OCI-LY1 (cell line): ENCODE results near the gene THAP6.
A peak's percentile ranks its signal among the peaks of the same experiment; 100 is the strongest.
"Not testable (repeated sequence)": the region's sequence is repeated elsewhere in the genome, so short reads cannot be mapped to it uniquely, and the experiment has no call there.

ENCODE experiments used
- H2AFZ ChIP-seq: fragments of 200-600 bp; sonication (generic), shearing (Covaris generic); 2 replicates; pipeline ENCODE4 v1.6.0; 2014; ENCODE audit warnings: antibody characterized with exemption, mild to moderate bottlenecking, low read length
- H3F3A ChIP-seq: fragments of 200-600 bp; sonication (generic), shearing (Covaris generic); 2 replicates; pipeline ENCODE4 v1.6.0; 2014; ENCODE audit warnings: mild to moderate bottlenecking, antibody characterized with exemption, low read length, moderate library complexity; ENCODE audit not compliant: insufficient read depth
- H3K27ac ChIP-seq: fragments of 200-600 bp; sonication (generic); 2 replicates; pipeline ENCODE4 v1.5.1; 2014; ENCODE audit warnings: low read length, mixed run types, mild to moderate bottlenecking, low read depth; ENCODE audit not compliant: poor library complexity, severe bottlenecking
- H3K27me3 ChIP-seq: fragments of 200-600 bp; sonication (generic); 2 replicates; pipeline ENCODE4 v1.6.0; 2014; ENCODE audit warnings: antibody characterized with exemption, mild to moderate bottlenecking, low read length, moderate library complexity; ENCODE audit not compliant: insufficient read depth
- H3K36me3 ChIP-seq: fragments of 200-600 bp; sonication (generic); 2 replicates; pipeline ENCODE4 v1.6.1; 2014; ENCODE audit warnings: mild to moderate bottlenecking, antibody characterized with exemption, low read length, moderate library complexity, mixed read lengths; ENCODE audit not compliant: insufficient read depth
- H3K4me1 ChIP-seq: fragments of 200-600 bp; sonication (generic); 2 replicates; pipeline ENCODE4 v1.5.1; 2014; ENCODE audit warnings: mild to moderate bottlenecking, low read length, moderate library complexity; ENCODE audit not compliant: insufficient read depth, severe bottlenecking
- H3K4me2 ChIP-seq: fragments of 200-600 bp; sonication (generic), shearing (Covaris generic); 2 replicates; pipeline ENCODE4 v1.6.1; 2014; ENCODE audit warnings: low read length
- H3K4me3 ChIP-seq: fragments of 200-600 bp; sonication (generic); 2 replicates; pipeline ENCODE4 v1.5.1; 2014; ENCODE audit warnings: low read length, low read depth, mild to moderate bottlenecking, mixed read lengths; ENCODE audit not compliant: poor library complexity, severe bottlenecking
- H3K79me2 ChIP-seq: fragments of 200-600 bp; shearing (Covaris generic); 2 replicates; pipeline ENCODE4 v1.6.1; 2016; ENCODE audit warnings: mixed run types, low read length, mixed read lengths; ENCODE audit not compliant: insufficient read depth
- H3K9ac ChIP-seq: fragments of 200-600 bp; sonication (generic), shearing (Covaris generic); 2 replicates; pipeline ENCODE4 v1.6.1; 2014; ENCODE audit warnings: mild to moderate bottlenecking, low read length, mixed read lengths
- H3K9me2 ChIP-seq: fragments of 200-600 bp; sonication (generic), shearing (Covaris generic); 2 replicates; pipeline ENCODE4 v1.6.1; 2014; ENCODE audit warnings: low read depth, mild to moderate bottlenecking, low read length, mixed read lengths
- H3K9me3 ChIP-seq: fragments of 200-600 bp; shearing (Covaris generic); 2 replicates; pipeline ENCODE4 v1.6.1; 2014; ENCODE audit warnings: low read length, mixed read lengths
- H4K20me1 ChIP-seq: fragments of 200-600 bp; sonication (generic), shearing (Covaris generic); 2 replicates; pipeline ENCODE4 v1.6.0; 2016; ENCODE audit warnings: mild to moderate bottlenecking, low read length; ENCODE audit not compliant: insufficient read depth
- EZH2 ChIP-seq: fragments of 200-600 bp; sonication (generic), shearing (Covaris generic); IDR thresholded peaks from 2 replicates; pipeline ENCODE4 v1.8.0; 2017; ENCODE audit warnings: borderline replicate concordance, mixed run types, mild to moderate bottlenecking, antibody characterized with exemption, low read length, moderate library complexity, mixed read lengths
- TF ChIP-seq, protein P1 (sequence below): fragments of 200-600 bp; sonication (generic), shearing (Covaris generic); IDR thresholded peaks from 2 replicates; pipeline ENCODE4 v1.5.1; 2017; ENCODE audit warnings: mild to moderate bottlenecking, antibody characterized with exemption, low read length, moderate library complexity, mixed read lengths

THAP6 gene

DNA sequence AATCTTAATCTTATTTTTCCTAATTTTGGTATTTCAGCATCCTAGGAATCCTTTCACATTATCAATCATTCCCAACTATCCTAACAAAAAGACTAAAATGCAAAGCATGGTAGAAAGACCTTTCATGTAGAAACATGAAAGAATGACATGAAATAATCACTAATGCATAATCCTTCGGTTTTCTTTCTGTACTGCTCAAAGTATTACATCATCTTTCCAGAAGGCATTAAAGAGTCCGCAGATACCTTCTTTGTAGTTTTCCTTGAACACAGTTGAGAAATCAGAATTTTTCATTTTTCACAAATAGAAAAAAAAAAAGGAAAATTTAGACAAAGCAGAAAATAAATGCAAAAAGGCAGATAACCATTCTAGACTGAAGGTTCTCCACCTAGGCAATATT, 11.6 kb upstream of the THAP6 start:
- Histone ChIP-seq H3K79me2 (0 out of 2 replicates have a peak, but pooled peaks cover 12% of the 10 kb centered on the region), H3K9ac (no peak overlapping the region), H3F3A (no peaks in the 10 kb centered on the region), H3K27ac (no peak overlapping the region), H3K36me3 (peaks cover 83% of the 10 kb centered on the region), H3K9me2 (no peaks in the 10 kb centered on the region), H4K20me1 (no peaks in the 10 kb centered on the region), H3K4me2 (no peak overlapping the region), H3K4me1 (no peaks in the 10 kb centered on the region), H3K9me3 (peaks cover 9% of the 10 kb centered on the region; the same call in 1 of the 2 replicates), H3K27me3 (no peaks in the 10 kb centered on the region), H3K4me3 (no peak overlapping the region), H2AFZ (no peak overlapping the region)
- no peak for TF ChIP-seq EZH2
- TF ChIP-seq, protein P1, sequence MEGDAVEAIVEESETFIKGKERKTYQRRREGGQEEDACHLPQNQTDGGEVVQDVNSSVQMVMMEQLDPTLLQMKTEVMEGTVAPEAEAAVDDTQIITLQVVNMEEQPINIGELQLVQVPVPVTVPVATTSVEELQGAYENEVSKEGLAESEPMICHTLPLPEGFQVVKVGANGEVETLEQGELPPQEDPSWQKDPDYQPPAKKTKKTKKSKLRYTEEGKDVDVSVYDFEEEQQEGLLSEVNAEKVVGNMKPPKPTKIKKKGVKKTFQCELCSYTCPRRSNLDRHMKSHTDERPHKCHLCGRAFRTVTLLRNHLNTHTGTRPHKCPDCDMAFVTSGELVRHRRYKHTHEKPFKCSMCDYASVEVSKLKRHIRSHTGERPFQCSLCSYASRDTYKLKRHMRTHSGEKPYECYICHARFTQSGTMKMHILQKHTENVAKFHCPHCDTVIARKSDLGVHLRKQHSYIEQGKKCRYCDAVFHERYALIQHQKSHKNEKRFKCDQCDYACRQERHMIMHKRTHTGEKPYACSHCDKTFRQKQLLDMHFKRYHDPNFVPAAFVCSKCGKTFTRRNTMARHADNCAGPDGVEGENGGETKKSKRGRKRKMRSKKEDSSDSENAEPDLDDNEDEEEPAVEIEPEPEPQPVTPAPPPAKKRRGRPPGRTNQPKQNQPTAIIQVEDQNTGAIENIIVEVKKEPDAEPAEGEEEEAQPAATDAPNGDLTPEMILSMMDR, result no peak

DNA sequence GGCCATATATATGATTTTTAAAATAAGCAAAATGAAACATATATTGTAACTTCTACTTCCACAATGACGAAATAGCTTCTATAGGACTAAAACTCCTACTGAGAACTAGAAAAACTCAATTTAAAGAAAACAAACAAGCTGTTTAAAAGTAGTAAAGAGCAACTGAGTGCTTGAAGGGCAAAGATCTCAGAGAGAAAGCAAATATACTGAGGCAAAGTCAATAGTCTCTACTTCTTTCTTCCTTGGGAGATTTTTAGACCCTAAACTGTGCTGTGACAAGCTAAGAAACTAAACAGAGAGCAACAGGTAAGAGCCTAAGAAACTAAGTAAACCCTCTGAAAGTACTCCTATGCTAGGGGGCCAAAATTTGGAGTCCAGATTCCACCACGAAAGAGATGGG, 8.6 kb upstream of the THAP6 start:
- Histone ChIP-seq H4K20me1 (no peaks in the 10 kb centered on the region), H2AFZ (no peak overlapping the region), H3K4me1 (no peaks in the 10 kb centered on the region), H3K27ac (no peak overlapping the region), H3K9me3 (no peaks in the 10 kb centered on the region), H3K79me2 (peaks cover 20% of the 10 kb centered on the region), H3K27me3 (no peaks in the 10 kb centered on the region), H3F3A (no peaks in the 10 kb centered on the region), H3K4me2 (no peak overlapping the region), H3K4me3 (no peak overlapping the region), H3K36me3 (peaks cover 80% of the 10 kb centered on the region), H3K9ac (no peak overlapping the region), H3K9me2 (no peaks in the 10 kb centered on the region)
- TF ChIP-seq EZH2, result no peak
- TF ChIP-seq, protein P1, result no peak

DNA sequence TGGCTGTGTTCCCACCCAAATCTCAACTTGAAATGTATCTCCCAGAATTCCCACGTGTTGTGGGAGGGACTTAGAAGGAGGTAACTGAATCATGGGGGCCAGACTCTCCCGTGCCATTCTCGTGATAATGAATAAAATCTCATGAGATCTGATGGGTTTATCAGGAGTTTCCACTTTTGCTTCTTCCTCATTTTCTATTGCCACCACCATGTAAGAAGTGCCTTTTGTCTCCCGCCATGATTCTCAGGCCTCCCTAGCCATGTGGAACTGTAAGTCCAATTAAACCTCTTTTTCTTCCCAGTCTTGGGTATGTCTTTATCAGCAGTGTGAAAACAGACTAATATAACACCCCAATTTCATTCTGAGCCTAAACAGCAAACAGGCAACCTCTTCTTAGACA, 4.7 kb upstream of the THAP6 start:
- not testable (repeated sequence) for H3F3A ChIP-seq, H3K9me3 ChIP-seq, H3K4me2 ChIP-seq, H3K27me3 ChIP-seq, H3K4me3 ChIP-seq, H2AFZ ChIP-seq, H4K20me1 ChIP-seq, H3K9me2 ChIP-seq, H3K9ac ChIP-seq, H3K27ac ChIP-seq
- peaks cover 29% of the 10 kb centered on the region for H3K4me1 ChIP-seq
- H3K36me3 ChIP-seq, result peaks cover 53% of the 10 kb centered on the region
- H3K79me2 ChIP-seq, result peaks cover 54% of the 10 kb centered on the region

DNA sequence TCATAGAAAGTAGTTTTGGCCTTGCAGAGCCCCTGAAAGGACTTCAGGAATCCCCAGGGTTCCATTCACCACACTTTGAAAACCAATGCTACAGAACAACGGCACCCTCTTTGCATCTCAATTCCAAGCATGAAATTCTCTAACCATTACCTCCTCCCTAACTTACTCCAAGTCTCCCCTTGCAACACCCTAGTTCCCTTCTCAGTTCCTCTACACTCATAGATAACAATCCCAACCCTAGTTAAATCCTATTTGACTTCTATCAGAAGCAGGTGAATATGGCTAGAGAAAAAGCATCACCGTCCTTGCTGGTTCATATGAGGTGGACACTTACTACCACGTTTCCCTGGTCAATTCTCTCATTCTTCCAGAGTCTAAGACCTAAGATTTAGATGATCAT, 2.4 kb upstream of the THAP6 start:
- Histone ChIP-seq H3K27ac (no peak overlapping the region), H3K79me2 (peaks cover 54% of the 10 kb centered on the region), H3K4me1 (peaks cover 44% of the 10 kb centered on the region), H3K9ac (peak overlapping the region; percentile 15; the same call in 1 of the 2 replicates), H3F3A (no peaks in the 10 kb centered on the region), H3K9me2 (no peaks in the 10 kb centered on the region), H3K4me3 (peak overlapping the region; percentile 82), H3K36me3 (peaks cover 32% of the 10 kb centered on the region), H2AFZ (no peak overlapping the region), H3K4me2 (peak overlapping the region; percentile 93), H3K27me3 (no peaks in the 10 kb centered on the region), H3K9me3 (no peaks in the 10 kb centered on the region), H4K20me1 (no peaks in the 10 kb centered on the region)
- TF ChIP-seq, protein P1, result no peak
- TF ChIP-seq EZH2, result no peak
